Ammon's horn (tissue), 1 donor: ENCODE results near the gene MMP23B.
"Not testable (repeated sequence)": the region's sequence is repeated elsewhere in the genome, so short reads cannot be mapped to it uniquely, and the experiment has no call there.

Source experiments
- DNase-seq: peaks from one replicate; pipeline ENCODE4 v3.0.0-alpha.2; 2016; ENCODE audit warnings: low spot score

The MMP23B gene

GRCh38 chr1:1669468-1670440 is 37.8 kb downstream of the MMP23B start:
- no peak for DNase-seq

- DNase-seq: no peak
Observed at GRCh38 chr1:1670866-1671265, 38.9 kb downstream of the MMP23B start.

- DNase-seq: no peak
Observed at GRCh38 chr1:1671365-1672119, 39.6 kb downstream of the MMP23B start.

GRCh38 chr1:1672181-1672965 is 40.4 kb downstream of the MMP23B start:
- no peak for DNase-seq

- not testable (repeated sequence) for DNase-seq
Observed at GRCh38 chr1:1674806-1675205, 42.8 kb downstream of the MMP23B start.

- DNase-seq: not testable (repeated sequence)
Observed at GRCh38 chr1:1675218-1675617, 43.2 kb downstream of the MMP23B start.

- not testable (repeated sequence) for DNase-seq
Observed at GRCh38 chr1:1676087-1676486, 44.1 kb downstream of the MMP23B start.

- no peak for DNase-seq
Observed at GRCh38 chr1:1677718-1678580, 46.0 kb downstream of the MMP23B start.

- no peak for DNase-seq
Observed at GRCh38 chr1:1678581-1679380, 46.8 kb downstream of the MMP23B start.

GRCh38 chr1:1680031-1680911 is 48.3 kb downstream of the MMP23B start:
- DNase-seq: no peak

- no peak for DNase-seq
Observed at GRCh38 chr1:1680912-1681273, 48.9 kb downstream of the MMP23B start.

- DNase-seq: no peak
Observed at GRCh38 chr1:1683104-1683905, 51.3 kb downstream of the MMP23B start.
